GOT3 (cell line): Measurements from ENCODE around the gene TPST1.
"Not testable (repeated sequence)": the region's sequence is repeated elsewhere in the genome, so short reads cannot be mapped to it uniquely, and the experiment has no call there.

Experiments
- DNase-seq: peaks from one replicate; lab custom pipeline; 2025; ENCODE audit warnings: mixed read lengths; lab: John Stamatoyannopoulos, UW

TPST1 gene

GRCh38 chr7:66283003-66283920 is 78.1 kb downstream of the TPST1 start:
- no peak for DNase-seq

DNA sequence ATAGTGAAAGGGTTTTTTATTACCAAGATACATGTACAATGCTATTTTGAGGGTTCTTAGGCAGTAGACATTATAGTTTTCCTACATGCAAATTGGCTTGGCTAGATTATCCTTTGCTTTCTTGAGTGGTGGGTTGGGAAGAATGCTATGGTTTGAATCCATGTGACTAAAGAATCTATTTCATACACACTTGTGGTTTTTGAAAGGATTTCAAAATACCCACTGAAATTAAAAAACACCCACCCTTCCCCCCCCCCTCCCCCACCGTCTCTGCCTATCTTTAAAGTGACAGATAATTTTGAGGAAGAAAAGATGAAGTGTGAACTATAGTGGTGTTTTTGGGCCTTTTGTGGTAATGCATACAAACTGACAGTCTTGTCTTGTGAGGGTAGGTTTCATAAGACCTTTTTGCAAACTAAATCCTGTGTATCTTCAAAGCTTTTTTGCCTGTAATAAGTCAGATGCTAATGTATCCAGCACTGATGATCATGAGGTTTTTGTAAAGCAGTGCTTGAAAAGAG is 90.9 kb downstream of the TPST1 start:
- DNase-seq, result no peak

DNA sequence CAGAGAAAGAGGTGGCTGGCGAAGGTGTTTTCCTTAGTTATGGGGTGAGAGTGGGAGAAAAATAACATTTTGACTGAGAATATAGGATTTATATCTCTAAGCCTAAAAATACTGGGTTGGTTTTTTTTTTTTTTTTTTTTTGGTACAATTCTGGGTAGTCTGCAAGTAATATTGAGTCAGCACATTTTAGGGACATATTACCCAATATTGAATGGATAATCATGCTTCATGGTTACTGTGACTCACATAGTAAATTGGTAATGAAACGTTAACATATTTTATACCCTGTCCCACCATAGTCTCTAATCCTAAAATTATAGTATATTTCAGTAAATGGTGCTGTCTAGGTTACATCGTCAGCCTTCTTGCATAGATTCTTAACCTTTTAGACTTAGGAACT is 91.4 kb downstream of the TPST1 start:
- no peak for DNase-seq

DNA sequence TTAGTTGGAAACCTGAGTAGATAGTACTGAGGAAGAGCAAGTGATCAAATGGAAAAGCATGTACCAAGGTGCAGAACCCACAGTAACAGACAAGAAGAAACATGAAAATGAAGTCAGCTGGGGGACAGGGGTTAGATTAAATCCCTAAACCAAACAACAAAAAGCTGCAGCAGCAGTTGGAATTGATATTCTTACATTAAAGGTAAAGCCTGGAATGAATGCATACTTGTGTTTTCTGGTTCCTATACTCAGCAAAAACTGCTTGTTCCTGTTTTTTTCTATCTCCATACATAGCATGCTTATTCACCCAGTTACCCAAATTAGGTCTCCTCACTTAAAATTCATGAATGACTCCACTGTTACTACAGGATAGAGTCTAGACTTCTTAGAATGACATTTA is 92.4 kb downstream of the TPST1 start:
- DNase-seq, result no peak

DNA sequence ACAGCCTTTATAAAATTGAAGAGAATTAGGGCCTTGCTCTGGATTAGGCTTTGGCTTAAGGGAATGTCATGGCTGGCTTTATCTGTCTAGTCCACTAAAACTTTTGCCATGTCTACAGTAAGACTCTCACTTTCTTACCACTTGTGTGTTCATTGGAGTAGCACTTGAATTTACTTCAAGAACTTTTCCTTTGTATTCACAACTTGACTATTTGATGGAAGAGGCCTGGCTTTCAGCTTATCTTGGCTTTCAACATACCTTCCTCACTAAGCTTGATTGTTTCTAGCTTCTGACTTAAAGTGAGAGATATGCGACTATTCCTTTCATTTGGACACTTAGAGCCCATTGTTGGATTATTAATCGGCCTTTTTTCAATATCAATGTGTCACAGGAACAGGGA is 96.1 kb downstream of the TPST1 start:
- DNase-seq, result no peak

GRCh38 chr7:66301737-66302136 is 96.6 kb downstream of the TPST1 start:
- no peak for DNase-seq

DNA sequence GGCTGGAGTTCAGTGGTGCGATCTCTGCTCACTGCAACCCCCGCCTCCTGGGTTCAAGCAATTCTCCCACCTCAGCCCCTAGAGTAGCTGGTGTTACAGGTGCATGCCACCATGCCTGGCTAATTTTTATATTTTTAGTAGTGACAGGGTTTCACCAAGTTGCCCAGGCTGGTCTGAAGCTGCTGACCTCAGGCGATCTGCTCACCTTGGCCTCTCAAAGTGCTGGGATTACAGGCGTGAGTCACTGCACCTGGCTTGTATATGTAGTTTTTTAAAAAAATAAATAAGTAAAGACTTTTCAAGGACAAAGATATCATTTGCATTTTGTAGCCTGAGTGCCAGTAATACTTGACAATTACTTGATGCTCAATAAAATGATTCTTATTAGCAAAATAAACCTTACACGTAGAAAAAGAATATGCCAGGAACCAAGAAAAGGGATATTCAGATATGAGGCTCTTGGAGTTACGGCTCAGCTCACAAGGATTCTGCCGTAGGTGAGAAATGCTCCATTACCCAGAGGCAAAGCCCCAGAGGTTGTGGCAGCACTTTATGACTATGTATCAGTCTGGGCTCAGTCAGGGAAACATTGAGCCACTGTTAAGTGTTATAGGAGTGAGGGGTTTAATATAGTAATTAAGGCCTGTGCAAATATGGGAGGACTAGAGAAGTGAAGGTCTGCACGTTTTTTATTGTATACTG is 98.5 kb downstream of the TPST1 start:
- no peak for DNase-seq

GRCh38 chr7:66304536-66304935 is 99.4 kb downstream of the TPST1 start:
- no peak for DNase-seq

DNA sequence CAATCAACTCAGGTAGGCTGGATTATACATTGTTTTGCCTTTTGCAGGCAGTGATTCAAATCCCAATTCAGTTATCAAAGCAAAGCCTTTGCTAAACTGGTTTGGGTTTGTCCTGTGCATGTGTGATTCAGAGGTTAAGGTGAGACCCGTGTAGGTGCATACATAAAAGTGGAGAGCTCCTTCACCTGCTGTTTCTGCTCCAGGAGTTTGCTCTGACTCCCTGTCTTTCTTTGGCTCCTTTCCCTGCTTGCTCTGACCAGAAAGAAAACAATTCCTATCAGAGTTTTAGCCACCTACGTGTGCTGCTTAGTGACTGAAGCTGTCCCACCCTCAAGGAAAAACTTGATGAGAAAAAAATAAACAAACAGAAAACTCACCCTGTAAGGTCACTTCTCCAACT is 101.1 kb downstream of the TPST1 start:
- DNase-seq, result no peak

GRCh38 chr7:66307591-66308215 is 102.6 kb downstream of the TPST1 start:
- no peak for DNase-seq

DNA sequence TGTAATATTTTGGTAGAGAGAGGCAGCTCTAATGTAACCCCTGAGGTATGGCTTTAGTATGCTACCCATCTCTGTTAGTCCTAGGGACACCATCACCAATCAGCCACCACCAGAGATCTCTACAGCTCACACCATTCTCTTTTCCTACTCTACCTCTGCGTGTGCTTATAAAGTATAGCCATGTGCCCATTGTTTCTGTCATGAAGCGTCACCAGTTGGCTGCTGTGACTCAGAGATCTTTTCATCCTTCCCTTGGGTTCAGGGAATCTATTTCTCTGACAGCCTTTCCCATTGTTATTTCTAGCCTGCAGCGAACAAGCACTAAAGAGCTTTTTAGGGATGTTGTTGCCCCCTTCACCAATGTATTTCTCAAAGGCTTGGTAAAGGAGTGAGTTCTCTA is 103.3 kb downstream of the TPST1 start:
- no peak for DNase-seq

- DNase-seq, result no peak
These were observed 105.5 kb downstream of the TPST1 start for GRCh38 chr7:66310620-66311019.

- DNase-seq, result no peak
These were observed 108.9 kb downstream of the TPST1 start for GRCh38 chr7:66313886-66314568.

GRCh38 chr7:66315192-66315591 is 110.1 kb downstream of the TPST1 start:
- DNase-seq, result no peak

- DNase-seq, result no peak
These were observed 114.4 kb downstream of the TPST1 start for GRCh38 chr7:66319407-66319979.

DNA sequence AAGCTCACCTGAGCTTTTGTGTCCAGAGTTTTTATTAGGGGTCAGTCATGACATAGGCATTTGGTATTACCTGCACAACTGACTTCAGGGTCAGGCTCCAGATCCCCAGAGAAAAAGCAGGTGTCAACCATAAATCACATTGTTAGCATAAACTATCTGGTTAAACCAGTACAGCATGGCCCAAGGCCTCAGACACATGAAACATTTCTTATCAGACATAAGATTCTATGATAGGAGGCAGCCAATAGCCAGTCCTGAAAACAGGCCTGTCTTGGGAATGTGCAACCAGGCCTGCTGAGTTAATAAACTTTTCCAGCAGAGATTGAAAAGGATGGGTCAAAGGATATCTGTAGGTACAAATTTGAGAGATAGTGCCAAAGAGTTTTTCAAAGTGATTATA is 116.1 kb downstream of the TPST1 start:
- no peak for DNase-seq

DNA sequence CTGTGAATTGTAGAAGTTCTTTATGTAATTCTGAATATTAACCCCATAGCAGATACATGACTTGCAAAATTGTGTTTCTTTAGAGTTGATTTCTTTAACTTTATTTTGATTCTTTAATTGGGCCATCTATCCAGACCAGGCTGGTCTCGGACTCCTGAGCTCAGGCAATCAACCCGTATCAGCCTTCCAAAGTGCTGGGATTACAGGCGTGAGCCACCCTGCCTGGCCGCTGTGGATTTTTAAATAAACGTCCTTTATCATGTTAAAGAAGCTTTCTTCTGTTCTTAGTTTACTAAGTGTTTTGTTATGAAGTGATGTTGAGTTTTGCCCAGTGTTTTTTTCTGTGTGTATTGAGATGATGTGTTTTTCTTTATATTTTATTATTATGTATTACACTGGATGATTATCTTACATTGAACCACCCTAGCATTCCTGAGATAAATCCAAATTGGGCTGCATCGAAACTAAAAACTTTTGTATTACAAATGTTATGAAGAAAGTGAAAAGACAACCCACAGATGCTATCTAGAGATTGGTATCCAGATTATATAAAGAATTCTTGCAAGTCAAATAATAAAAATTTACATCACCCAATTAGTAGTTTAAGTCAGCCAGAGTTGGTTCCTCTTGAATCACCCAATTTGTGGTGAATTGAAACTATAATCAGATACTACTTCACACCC is 118.1 kb downstream of the TPST1 start:
- no peak for DNase-seq

GRCh38 chr7:66324985-66325384 is 119.9 kb downstream of the TPST1 start:
- DNase-seq, result not testable (repeated sequence)

DNA sequence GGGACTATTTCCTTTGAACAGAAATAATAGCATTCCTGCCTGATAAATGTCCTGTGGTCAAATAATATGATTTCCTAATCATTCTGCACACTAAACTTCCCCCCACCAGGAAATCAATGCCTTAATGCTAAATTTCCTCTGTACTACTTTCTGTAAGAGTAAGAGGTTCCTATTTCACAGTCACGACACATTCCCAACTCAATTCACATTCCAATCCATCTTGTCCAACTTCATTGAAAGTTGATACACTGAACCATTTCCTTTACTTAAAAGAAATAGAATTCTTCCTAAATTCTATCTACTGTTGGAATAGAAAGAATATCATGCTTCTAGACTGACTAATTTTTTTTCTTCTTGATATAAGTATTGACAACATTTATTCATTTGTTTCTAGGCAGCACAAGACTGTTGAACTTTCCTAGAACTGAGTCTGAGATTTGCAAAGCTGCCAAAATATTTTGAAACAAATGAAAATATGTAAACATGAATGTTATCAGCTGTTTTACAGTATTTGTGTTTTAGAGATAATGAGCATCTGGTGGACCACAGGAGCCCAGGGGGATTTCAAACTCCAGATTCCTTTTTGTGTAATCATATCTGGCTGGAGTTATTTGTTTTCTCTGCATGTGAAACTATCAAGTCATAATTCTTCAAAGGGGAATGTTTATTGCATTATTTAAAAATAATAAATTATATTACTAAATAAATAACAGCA is 121.5 kb downstream of the TPST1 start:
- DNase-seq, result no peak

DNA sequence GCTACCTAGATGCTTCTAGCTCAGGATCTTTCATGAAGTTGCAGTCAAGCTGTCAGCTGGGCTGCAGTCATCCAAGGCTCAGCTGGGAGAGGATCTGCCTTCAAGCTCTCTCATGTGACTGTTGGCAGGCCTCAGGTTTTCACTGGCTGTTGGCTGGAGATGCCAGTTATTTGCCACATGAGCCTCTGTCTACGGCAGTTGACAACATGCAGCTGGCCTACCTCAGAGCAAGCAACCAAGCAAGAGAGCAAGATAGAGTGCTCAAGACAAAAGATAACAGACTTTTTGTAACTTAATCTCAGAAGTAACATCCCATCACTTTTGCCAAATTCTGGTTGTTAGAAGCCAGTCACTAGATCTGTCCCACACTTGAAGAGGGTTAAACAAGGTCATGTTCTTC is 125.8 kb downstream of the TPST1 start:
- no peak for DNase-seq
